ENCODE data around the gene GFOD2. TPM values are rescaled to one million over a fixed set of nuclear protein-coding genes. Genes with fewer than 3 reads are reported as not detected.
"Not testable (repeated sequence)": the region's sequence is repeated elsewhere in the genome, so short reads cannot be mapped to it uniquely, and the experiment has no call there.

Gene GFOD2
- total RNA-seq, 6 experiments from 2014 or later, result 19.7 to 39.7 (median 24.6) TPM

GRCh38 chr16:67758966-67759365 lies 39.9 kb upstream of the GFOD2 start:
- no peaks in the 10 kb centered on the region for H3K27me3 ChIP-seq
- DNase-seq (no peak), ATAC-seq (no peak)
- no peaks in the 10 kb centered on the region for H3K9me3 ChIP-seq
- peak overlapping the region in 1 of 3 donors; percentile 57 for H3K27ac ChIP-seq
- intact Hi-C loops (cut with DNase I), result no loop called here
- no peak for TF ChIP-seq POLR2A (IDR thresholded peaks at IDR 0.05)
- no peak for TF ChIP-seq CTCF (IDR thresholded peaks at IDR 0.05)
- H3K36me3 ChIP-seq, result no peaks in the 10 kb centered on the region
- H3K4me3 ChIP-seq, result no peak overlapping the region
- WGBS (ENCODE audit: insufficient coverage, low coverage, low lambda C conversion rate, missing lambda C conversion rate), result 72% methylated on average over 3 of the region's 7 CpGs
- peaks cover 0 to 33% (median 14%) of the 10 kb centered on the region in 4 donors for H3K4me1 ChIP-seq

- TF ChIP-seq POLR2A (IDR thresholded peaks at IDR 0.05) (no peak), CTCF (IDR thresholded peaks at IDR 0.05) (no peak)
- WGBS (ENCODE audit: insufficient coverage, low coverage, low lambda C conversion rate, missing lambda C conversion rate), result 83% methylated on average over 2 of the region's 3 CpGs
- no peaks in the 10 kb centered on the region for H3K9me3 ChIP-seq
- no peak overlapping the region for H3K4me3 ChIP-seq
- H3K27me3 ChIP-seq, result no peaks in the 10 kb centered on the region
- peaks cover 0 to 5% (median 0%) of the 10 kb centered on the region in 4 donors for H3K36me3 ChIP-seq
- intact Hi-C loops (cut with DNase I), result no loop called here
- ATAC-seq, result no peak
- H3K4me1 ChIP-seq, result peaks cover 0 to 29% (median 13%) of the 10 kb centered on the region in 4 donors
- no peak overlapping the region for H3K27ac ChIP-seq
- no peak for DNase-seq
Measured at GRCh38 chr16:67758006-67758405, 38.9 kb upstream of the GFOD2 start.

GRCh38 chr16:67752641-67753040 lies 33.5 kb upstream of the GFOD2 start:
- Histone ChIP-seq H3K27ac (no peak overlapping the region), H3K27me3 (no peaks in the 10 kb centered on the region), H3K9me3 (no peaks in the 10 kb centered on the region), H3K4me1 (no peaks in the 10 kb centered on the region), H3K36me3 (peaks cover 0 to 11% (median 0%) of the 10 kb centered on the region in 4 donors), H3K4me3 (no peak overlapping the region)
- intact Hi-C loops (cut with DNase I), result no loop called here
- no peak for TF ChIP-seq POLR2A (IDR thresholded peaks at IDR 0.05)
- no peak for TF ChIP-seq CTCF (IDR thresholded peaks at IDR 0.05)
- DNase-seq (no peak), ATAC-seq (no peak)
- WGBS (ENCODE audit: insufficient coverage, low coverage, low lambda C conversion rate, missing lambda C conversion rate), result 92% methylated on average over 2 of the region's 2 CpGs

GRCh38 chr16:67751331-67751730 lies 32.2 kb upstream of the GFOD2 start:
- H3K36me3 ChIP-seq, result peaks cover 0 to 16% (median 0%) of the 10 kb centered on the region in 4 donors
- intact Hi-C loops (cut with DNase I); H3K4me1 ChIP-seq; ATAC-seq; DNase-seq; H3K9me3 ChIP-seq; H3K27ac ChIP-seq; H3K27me3 ChIP-seq; H3K4me3 ChIP-seq: not testable (repeated sequence)
- 98% methylated on average over 3 of the region's 3 CpGs for WGBS (ENCODE audit: insufficient coverage, low coverage, low lambda C conversion rate, missing lambda C conversion rate)

- Histone ChIP-seq H3K36me3 (peaks cover 0 to 16% (median 0%) of the 10 kb centered on the region in 4 donors), H3K27me3 (no peaks in the 10 kb centered on the region), H3K4me1 (no peaks in the 10 kb centered on the region), H3K27ac (no peak overlapping the region), H3K4me3 (no peak overlapping the region), H3K9me3 (no peaks in the 10 kb centered on the region)
- ATAC-seq (no peak), DNase-seq (no peak)
- WGBS (ENCODE audit: insufficient coverage, low coverage, low lambda C conversion rate, missing lambda C conversion rate), result 89% methylated on average over 3 of the region's 6 CpGs
- TF ChIP-seq CTCF (IDR thresholded peaks at IDR 0.05), result no peak
- TF ChIP-seq POLR2A (IDR thresholded peaks at IDR 0.05), result no peak
- intact Hi-C loops (cut with DNase I), result no loop called here
Measured at GRCh38 chr16:67750466-67750865, 31.4 kb upstream of the GFOD2 start.
